Neural progenitor cell (in vitro differentiated cells): Measurements from ENCODE around the gene CCDC102B. TPM values are rescaled to one million over a fixed set of nuclear protein-coding genes. Genes with fewer than 3 reads are reported as not detected.

Source experiments
- DNase-seq: peaks from one replicate; pipeline ENCODE4 v3.0.0-alpha.2; 2016; ENCODE audit warnings: low spot score
- H2AFZ ChIP-seq: fragments of 200-600 bp; sonication (generic); replicated peaks from 2 replicates; pipeline ENCODE4 v1.6.1; 2016; ENCODE audit warnings: antibody characterized with exemption
- H3F3A ChIP-seq: fragments of 200-600 bp; sonication (generic); 2 replicates; pipeline ENCODE4 v1.6.1; 2016; ENCODE audit warnings: antibody characterized with exemption, low read depth
- H3K27ac ChIP-seq: fragments of 200-600 bp; sonication (generic); 2 replicates; pipeline ENCODE4 v1.5.1; 2016; ENCODE audit warnings: mild to moderate bottlenecking
- H3K27me3 ChIP-seq: fragments of 200-600 bp; sonication (generic); 2 replicates; pipeline ENCODE4 v1.6.1; 2016; ENCODE audit warnings: mild to moderate bottlenecking, moderate library complexity
- H3K36me3 ChIP-seq: fragments of 200-600 bp; sonication (generic); 2 replicates; pipeline ENCODE4 v1.5.1; 2016
- H3K4me1 ChIP-seq: fragments of 200-600 bp; sonication (generic); 2 replicates; pipeline ENCODE4 v1.6.1; 2016; ENCODE audit warnings: mixed run types
- H3K4me2 ChIP-seq: fragments of 200-600 bp; sonication (generic); 2 replicates; pipeline ENCODE4 v1.6.1; 2016
- H3K4me3 ChIP-seq: fragments of 200-600 bp; sonication (generic); 2 replicates; pipeline ENCODE4 v1.5.1; 2016
- H3K79me2 ChIP-seq: fragments of 200-600 bp; sonication (generic); 2 replicates; pipeline ENCODE4 v1.6.1; 2016; ENCODE audit warnings: low read depth
- H3K9ac ChIP-seq: fragments of 200-600 bp; sonication (generic); 2 replicates; pipeline ENCODE4 v1.6.1; 2016
- H3K9me3 ChIP-seq: fragments of 200-600 bp; sonication (generic); 2 replicates; pipeline ENCODE4 v1.5.1; 2016; ENCODE audit warnings: low read depth
- H4K20me1 ChIP-seq: fragments of 200-600 bp; sonication (generic); 2 replicates; pipeline ENCODE4 v1.6.1; 2016; ENCODE audit warnings: low read depth
- H3K27ac Mint-ChIP-seq: 3 replicates; pipeline ENCODE4 v1.8.0; 2021; ENCODE audit warnings: mixed read lengths
- H3K27me3 Mint-ChIP-seq: 2 replicates; pipeline ENCODE4 v1.8.0; 2022; ENCODE audit warnings: low read depth, mild to moderate bottlenecking, inconsistent platforms, moderate library complexity, mixed read lengths; ENCODE audit not compliant: insufficient read depth
- H3K36me3 Mint-ChIP-seq: 3 replicates; pipeline ENCODE4 v1.8.0; 2021; ENCODE audit warnings: mixed read lengths
- H3K4me1 Mint-ChIP-seq: 3 replicates; pipeline ENCODE4 v1.8.0; 2021; ENCODE audit warnings: mixed read lengths
- H3K4me3 Mint-ChIP-seq: 3 replicates; pipeline ENCODE4 v1.8.0; 2021; ENCODE audit warnings: mild to moderate bottlenecking, moderate library complexity, mixed read lengths
- H3K9me3 Mint-ChIP-seq: 3 replicates; pipeline ENCODE4 v1.8.0; 2020; ENCODE audit warnings: mixed read lengths
- CTCF ChIP-seq: fragments of 200-600 bp; sonication (generic); IDR thresholded peaks from 2 replicates; pipeline ENCODE4 v1.5.1; 2017; ENCODE audit warnings: antibody characterized with exemption, mild to moderate bottlenecking
- EZH2 ChIP-seq: fragments of 200-600 bp; sonication (generic); IDR thresholded peaks from 2 replicates; pipeline ENCODE4 v1.6.1; 2017; ENCODE audit warnings: antibody characterized with exemption, mild to moderate bottlenecking, moderate library complexity
- EZH2phosphoT487 ChIP-seq: fragments of 200-600 bp; sonication (generic); IDR thresholded peaks from 2 replicates; pipeline ENCODE4 v1.6.1; 2017; ENCODE audit warnings: antibody characterized with exemption
- total RNA-seq: library from RNA; depleted of rRNA; stranded (reverse); fragments of >200 nt; gene quantifications from 2 replicates; pipeline ENCODE4 v1.2.3, GENCODE V29; 2015; ENCODE audit warnings: low replicate concordance

CCDC102B gene
- total RNA-seq, 1 donor from 2014 or later = 26.2 TPM

GRCh38 chr18:68944826-68945225 is 146.9 kb downstream of the CCDC102B start:
- Histone ChIP-seq H4K20me1 (no peaks in the 10 kb centered on the region), H3K4me2 (no peak overlapping the region), H3K4me1 (peaks cover 10% of the 10 kb centered on the region), H3K27me3 (no peaks in the 10 kb centered on the region), H3K27ac (no peak overlapping the region), H2AFZ (no peak overlapping the region), H3F3A (no peaks in the 10 kb centered on the region), H3K9ac (no peak overlapping the region), H3K9me3 (no peaks in the 10 kb centered on the region), H3K36me3 (no peaks in the 10 kb centered on the region), H3K79me2 (no peaks in the 10 kb centered on the region), H3K4me3 (no peak overlapping the region)
- H3K27ac Mint-ChIP-seq = no peak overlapping the region
- H3K27me3 Mint-ChIP-seq = no peaks in the 10 kb centered on the region
- no peak overlapping the region for H3K4me3 Mint-ChIP-seq
- H3K9me3 Mint-ChIP-seq = no peaks in the 10 kb centered on the region
- no peak for DNase-seq
- no peaks in the 10 kb centered on the region for H3K36me3 Mint-ChIP-seq
- peaks cover 3% of the 10 kb centered on the region for H3K4me1 Mint-ChIP-seq
- TF ChIP-seq CTCF = no peak
- no peak for TF ChIP-seq EZH2phosphoT487
- no peak for TF ChIP-seq EZH2

GRCh38 chr18:68948622-68949021 is 150.7 kb downstream of the CCDC102B start:
- Histone ChIP-seq H3F3A (no peaks in the 10 kb centered on the region), H3K27ac (no peak overlapping the region), H3K9me3 (no peaks in the 10 kb centered on the region), H3K4me1 (peaks cover 9% of the 10 kb centered on the region), H3K36me3 (no peaks in the 10 kb centered on the region), H3K4me3 (no peak overlapping the region), H3K79me2 (no peaks in the 10 kb centered on the region), H3K27me3 (no peaks in the 10 kb centered on the region), H3K4me2 (no peak overlapping the region), H3K9ac (no peak overlapping the region), H2AFZ (no peak overlapping the region), H4K20me1 (no peaks in the 10 kb centered on the region)
- H3K27ac Mint-ChIP-seq = no peak overlapping the region
- no peak overlapping the region for H3K4me3 Mint-ChIP-seq
- no peaks in the 10 kb centered on the region for H3K4me1 Mint-ChIP-seq
- TF ChIP-seq EZH2phosphoT487 (no peak), EZH2 (no peak), CTCF (no peak)
- H3K27me3 Mint-ChIP-seq = no peaks in the 10 kb centered on the region
- no peaks in the 10 kb centered on the region for H3K36me3 Mint-ChIP-seq
- DNase-seq = no peak
- H3K9me3 Mint-ChIP-seq = no peaks in the 10 kb centered on the region

DNA sequence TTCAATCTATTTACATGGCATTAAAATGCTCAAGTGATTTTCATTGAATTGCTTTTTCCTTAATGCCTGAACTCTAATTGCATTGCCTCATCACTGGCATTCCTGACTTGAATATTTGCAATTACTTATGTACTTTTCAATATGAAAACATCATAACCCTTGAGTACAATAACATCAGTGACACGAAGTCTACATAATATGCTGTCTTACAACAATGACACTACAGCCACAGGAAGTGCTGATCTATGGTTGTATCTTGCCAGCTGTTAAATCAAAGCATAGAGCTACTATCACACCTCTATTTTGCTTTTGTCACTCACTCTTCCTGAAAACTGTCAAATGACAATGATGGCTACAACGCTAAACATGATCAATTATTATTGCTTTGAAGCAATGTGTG is 156.9 kb downstream of the CCDC102B start:
- H3K79me2 ChIP-seq = no peaks in the 10 kb centered on the region
- no peaks in the 10 kb centered on the region for H3F3A ChIP-seq
- H4K20me1 ChIP-seq = no peaks in the 10 kb centered on the region
- H3K4me3 Mint-ChIP-seq = no peak overlapping the region
- no peak overlapping the region for H3K9ac ChIP-seq
- H3K4me1 ChIP-seq = no peaks in the 10 kb centered on the region
- H3K27me3 ChIP-seq = no peaks in the 10 kb centered on the region
- TF ChIP-seq EZH2 (no peak), CTCF (no peak), EZH2phosphoT487 (no peak)
- H3K36me3 ChIP-seq = no peaks in the 10 kb centered on the region
- DNase-seq = no peak
- H3K36me3 Mint-ChIP-seq = no peaks in the 10 kb centered on the region
- no peaks in the 10 kb centered on the region for H3K9me3 Mint-ChIP-seq
- H3K27ac Mint-ChIP-seq = no peak overlapping the region
- H3K4me3 ChIP-seq = no peak overlapping the region
- no peaks in the 10 kb centered on the region for H3K9me3 ChIP-seq
- H3K4me2 ChIP-seq = no peak overlapping the region
- H2AFZ ChIP-seq = no peak overlapping the region
- no peaks in the 10 kb centered on the region for H3K4me1 Mint-ChIP-seq
- H3K27me3 Mint-ChIP-seq = peaks cover 2% of the 10 kb centered on the region
- H3K27ac ChIP-seq = no peak overlapping the region

- H3K27ac Mint-ChIP-seq = no peak overlapping the region
- peaks cover 2% of the 10 kb centered on the region for H3K27me3 Mint-ChIP-seq
- no peaks in the 10 kb centered on the region for H3K4me1 Mint-ChIP-seq
- Histone ChIP-seq H3K4me2 (no peak overlapping the region), H3K9me3 (no peaks in the 10 kb centered on the region), H3K36me3 (no peaks in the 10 kb centered on the region), H3K4me3 (no peak overlapping the region), H3K27me3 (no peaks in the 10 kb centered on the region), H3K9ac (no peak overlapping the region), H3K79me2 (no peaks in the 10 kb centered on the region), H2AFZ (no peak overlapping the region), H4K20me1 (no peaks in the 10 kb centered on the region), H3K27ac (no peak overlapping the region), H3K4me1 (no peaks in the 10 kb centered on the region), H3F3A (no peaks in the 10 kb centered on the region)
- no peak for TF ChIP-seq EZH2
- DNase-seq = no peak
- H3K4me3 Mint-ChIP-seq = no peak overlapping the region
- no peaks in the 10 kb centered on the region for H3K36me3 Mint-ChIP-seq
- no peaks in the 10 kb centered on the region for H3K9me3 Mint-ChIP-seq
These were observed 158.8 kb downstream of the CCDC102B start for GRCh38 chr18:68956650-68957049.
